Measurements from ENCODE around the gene CCND1.

GRCh38 chr11:69618237-69618636 is 22.7 kb upstream of the CCND1 start:
- TF ChIP-seq ZNF274 (IDR thresholded peaks at IDR 0.05; ENCODE audit: low read depth, low read length) (no peak), YY1 (IDR thresholded peaks at IDR 0.05; ENCODE audit: insufficient read depth, insufficient read length) (no peak)
